PC-3 (cell line): ENCODE measurements around the gene RAET1L. TPM values are rescaled to one million over a fixed set of nuclear protein-coding genes. Genes with fewer than 3 reads are reported as not detected.
"Not testable (repeated sequence)": the region's sequence is repeated elsewhere in the genome, so short reads cannot be mapped to it uniquely, and the experiment has no call there.

ENCODE experiments used
- ATAC-seq: fragments of 200-7000 bp; cut with Tn5 transposase; 2 replicates; pipeline ENCODE4 v1.9.1; 2020; ENCODE audit warnings: mild to moderate bottlenecking, moderate library complexity
- BruUV-seq: library from RNA; stranded (reverse); fragments of 400-500 nt; replicated peaks from 2 replicates; lab custom pipeline; 2021; lab: Mats Ljungman, UMichigan
- CTCF ChIA-PET: fragments of 300-600 bp; sonication (Branson Sonifier 250); formaldehyde crosslinking; loops from one replicate; lab custom pipeline; 2022; ENCODE audit warnings: antibody characterized with exemption; lab: Charles Lee
- POLR2A ChIA-PET: fragments of 300-600 bp; sonication (Branson Sonifier 250); formaldehyde crosslinking; loops from one replicate; lab custom pipeline; 2022; ENCODE audit warnings: antibody characterized with exemption; ENCODE audit not compliant: unreplicated experiment; lab: Charles Lee
- DNase-seq: peaks from one replicate; pipeline ENCODE4 v3.0.0-alpha.2; 2015
- H2AFZ ChIP-seq: fragments of 300-600 bp; sonication (generic); 2 replicates; pipeline ENCODE4 v1.6.0; 2016; ENCODE audit warnings: antibody characterized with exemption, low read length
- H3F3A ChIP-seq: fragments of 300-600 bp; sonication (generic); one replicate; pipeline ENCODE4 v1.6.0; 2017; ENCODE audit warnings: antibody characterized with exemption, low read length, control low read depth, mild to moderate bottlenecking; ENCODE audit not compliant: unreplicated experiment
- H3K27ac ChIP-seq: fragments of 300-600 bp; sonication (generic); 2 replicates; pipeline ENCODE4 v1.5.1; 2016; ENCODE audit warnings: mild to moderate bottlenecking, low read length
- H3K27me3 ChIP-seq: fragments of 300-600 bp; sonication (generic); 2 replicates; pipeline ENCODE4 v1.6.1; 2016; ENCODE audit warnings: low read length, mixed read lengths
- H3K36me3 ChIP-seq: fragments of 300-600 bp; sonication (generic); 2 replicates; pipeline ENCODE4 v1.6.1; 2016; ENCODE audit warnings: low read depth, mixed run types, low read length, mixed read lengths
- H3K4me1 ChIP-seq: fragments of 300-600 bp; sonication (generic); 2 replicates; pipeline ENCODE4 v1.5.1; 2016; ENCODE audit warnings: low read length; ENCODE audit not compliant: insufficient read depth
- H3K4me2 ChIP-seq: fragments of 300-600 bp; sonication (generic); 2 replicates; pipeline ENCODE4 v1.6.0; 2016; ENCODE audit warnings: low read length
- H3K4me3 ChIP-seq: fragments of 300-600 bp; sonication (generic); 2 replicates; pipeline ENCODE4 v1.5.1; 2016; ENCODE audit warnings: mild to moderate bottlenecking, low read length, mixed read lengths
- H3K79me2 ChIP-seq: fragments of 300-600 bp; sonication (generic); 2 replicates; pipeline ENCODE4 v1.6.1; 2017; ENCODE audit warnings: low read length, mixed read lengths
- H3K9ac ChIP-seq: fragments of 300-600 bp; sonication (generic); 2 replicates; pipeline ENCODE4 v1.6.0; 2016; ENCODE audit warnings: mild to moderate bottlenecking, low read length
- H3K9me2 ChIP-seq: fragments of 300-600 bp; sonication (generic); replicated peaks from 2 replicates; pipeline ENCODE4 v1.6.1; 2016; ENCODE audit warnings: mixed run types, low read length, mixed read lengths
- H3K9me3 ChIP-seq: fragments of 300-600 bp; sonication (generic); 2 replicates; pipeline ENCODE4 v1.6.1; 2016; ENCODE audit warnings: low read length, mixed read lengths
- H4K20me1 ChIP-seq: fragments of 300-600 bp; sonication (generic); 2 replicates; pipeline ENCODE4 v1.6.1; 2016; ENCODE audit warnings: low read length, mixed read lengths
- EZH2 ChIP-seq: fragments of 300-600 bp; sonication (generic); IDR thresholded peaks from one replicate; pipeline ENCODE4 v1.6.1; 2017; ENCODE audit warnings: antibody characterized with exemption, mild to moderate bottlenecking, low read length; ENCODE audit not compliant: unreplicated experiment
- EZH2phosphoT487 ChIP-seq: fragments of 300-600 bp; sonication (generic); IDR thresholded peaks from 2 replicates; pipeline ENCODE4 v1.6.1; 2018; ENCODE audit warnings: mild to moderate bottlenecking, antibody characterized with exemption, low read length, borderline replicate concordance
- intact Hi-C: fragments of 100-400 bp; cut with micrococcal nuclease; formaldehyde crosslinking; loops from 2 replicates; pipeline ENCODE4 v1.9.0; 2023
- total RNA-seq: library from RNA; depleted of rRNA; stranded (reverse); fragments of >200 nt; gene quantifications from 2 replicates; pipeline ENCODE4 v1.2.3, GENCODE V29; 2014
- TF ChIP-seq, protein P1 (sequence below): fragments of 300-600 bp; sonication (generic); conservative IDR thresholded peaks from 2 replicates; pipeline ENCODE4 v1.5.1; 2017; ENCODE audit warnings: antibody characterized with exemption, low read depth, mild to moderate bottlenecking, low read length

Gene RAET1L
- total RNA-seq, 1 experiment from 2014 or later = 3.6 TPM

DNA sequence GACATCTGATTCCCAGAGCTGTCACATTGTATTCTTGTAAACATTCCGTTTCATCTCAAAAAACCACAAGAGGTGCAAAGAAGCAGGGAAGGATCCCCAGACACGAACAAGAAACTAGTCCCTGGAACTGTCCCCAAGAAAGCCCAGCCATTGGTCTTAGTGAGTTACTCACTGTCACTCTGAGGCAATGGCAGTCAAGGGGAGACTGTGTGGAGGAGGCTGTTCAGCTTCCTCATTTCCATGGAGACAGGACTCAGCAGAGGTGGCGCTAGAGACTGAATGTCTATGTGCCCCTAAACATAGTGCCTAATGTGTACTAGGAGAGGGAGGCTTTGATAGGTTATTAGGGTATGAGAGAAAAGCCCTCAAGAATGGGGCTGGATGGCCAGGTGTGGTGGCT lies 50.5 kb downstream of the RAET1L start:
- no peak overlapping the region for H3K4me3 ChIP-seq
- CTCF ChIA-PET = no interaction called here

DNA sequence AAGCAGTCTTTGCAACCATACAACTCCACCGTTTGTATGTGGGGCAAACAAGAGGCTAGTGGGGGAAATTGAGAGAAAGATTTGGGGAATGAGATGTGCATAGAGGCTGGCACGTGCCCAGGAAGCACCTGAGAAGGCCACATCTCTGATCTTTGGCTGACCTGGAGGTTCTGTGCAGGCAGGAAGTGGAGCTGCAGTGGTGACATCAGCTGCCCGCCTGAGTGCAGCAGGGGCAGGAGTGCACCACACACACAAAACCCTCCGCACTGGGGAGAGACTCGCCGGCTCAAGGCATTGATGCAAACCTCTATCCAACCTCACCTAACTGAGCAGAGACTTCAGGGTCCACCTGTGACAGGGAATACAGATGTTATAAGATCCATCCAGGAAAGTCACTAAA lies 50.9 kb downstream of the RAET1L start:
- intact Hi-C loops = not testable (repeated sequence)

More for the DNA sequence above, 50.5 kb downstream of the RAET1L start:
- Histone ChIP-seq H3K9me3 (no peaks in the 10 kb centered on the region), H3K36me3 (no peaks in the 10 kb centered on the region), H2AFZ (no peak overlapping the region), H3K4me1 (no peaks in the 10 kb centered on the region), H3K27ac (no peak overlapping the region), H3K9me2 (no peaks in the 10 kb centered on the region), H3F3A (no peaks in the 10 kb centered on the region), H3K9ac (no peak overlapping the region), H4K20me1 (no peaks in the 10 kb centered on the region), H3K4me2 (no peak overlapping the region), H3K27me3 (no peaks in the 10 kb centered on the region), H3K79me2 (no peaks in the 10 kb centered on the region)
- TF ChIP-seq, protein P1, sequence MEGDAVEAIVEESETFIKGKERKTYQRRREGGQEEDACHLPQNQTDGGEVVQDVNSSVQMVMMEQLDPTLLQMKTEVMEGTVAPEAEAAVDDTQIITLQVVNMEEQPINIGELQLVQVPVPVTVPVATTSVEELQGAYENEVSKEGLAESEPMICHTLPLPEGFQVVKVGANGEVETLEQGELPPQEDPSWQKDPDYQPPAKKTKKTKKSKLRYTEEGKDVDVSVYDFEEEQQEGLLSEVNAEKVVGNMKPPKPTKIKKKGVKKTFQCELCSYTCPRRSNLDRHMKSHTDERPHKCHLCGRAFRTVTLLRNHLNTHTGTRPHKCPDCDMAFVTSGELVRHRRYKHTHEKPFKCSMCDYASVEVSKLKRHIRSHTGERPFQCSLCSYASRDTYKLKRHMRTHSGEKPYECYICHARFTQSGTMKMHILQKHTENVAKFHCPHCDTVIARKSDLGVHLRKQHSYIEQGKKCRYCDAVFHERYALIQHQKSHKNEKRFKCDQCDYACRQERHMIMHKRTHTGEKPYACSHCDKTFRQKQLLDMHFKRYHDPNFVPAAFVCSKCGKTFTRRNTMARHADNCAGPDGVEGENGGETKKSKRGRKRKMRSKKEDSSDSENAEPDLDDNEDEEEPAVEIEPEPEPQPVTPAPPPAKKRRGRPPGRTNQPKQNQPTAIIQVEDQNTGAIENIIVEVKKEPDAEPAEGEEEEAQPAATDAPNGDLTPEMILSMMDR = no peak
- TF ChIP-seq EZH2 = no peak
- no peak for TF ChIP-seq EZH2phosphoT487
- ATAC-seq (no peak), DNase-seq (no peak)
- intact Hi-C loops = no loop called here
- POLR2A ChIA-PET = no interaction called here
- BruUV-seq = no TSS peak

DNA sequence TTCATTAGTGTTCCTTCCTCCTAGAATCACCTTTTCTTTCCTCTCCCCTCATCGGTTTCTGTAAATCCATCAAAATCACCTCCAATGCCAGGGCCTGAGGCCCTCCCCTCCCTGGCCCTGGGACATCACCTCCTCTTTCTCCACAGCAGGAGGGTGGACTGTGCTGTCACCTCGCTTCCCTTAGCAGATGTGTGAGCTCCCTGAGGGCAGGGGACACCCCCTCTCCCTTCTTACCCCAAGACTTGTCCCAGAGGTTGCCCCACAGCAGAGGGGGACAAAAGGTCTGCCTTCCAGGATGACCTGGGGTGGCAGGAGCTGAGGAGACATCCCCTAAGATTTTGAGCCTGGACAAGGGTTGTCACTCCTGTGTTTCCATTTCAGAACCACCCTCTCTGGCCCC lies 55.7 kb downstream of the RAET1L start:
- H4K20me1 ChIP-seq = no peaks in the 10 kb centered on the region
- POLR2A ChIA-PET = no interaction called here
- CTCF ChIA-PET = no interaction called here
- intact Hi-C loops = no loop called here
- no peak overlapping the region for H2AFZ ChIP-seq
- H3K79me2 ChIP-seq = no peaks in the 10 kb centered on the region
- H3K36me3 ChIP-seq = no peaks in the 10 kb centered on the region
- no peak for ATAC-seq
- H3F3A ChIP-seq = no peaks in the 10 kb centered on the region
- no TSS peak for BruUV-seq
- H3K4me3 ChIP-seq = no peak overlapping the region
- no peaks in the 10 kb centered on the region for H3K9me3 ChIP-seq
- H3K27me3 ChIP-seq = no peaks in the 10 kb centered on the region
- H3K9me2 ChIP-seq = no peaks in the 10 kb centered on the region
- no peak overlapping the region for H3K4me2 ChIP-seq
- H3K4me1 ChIP-seq = no peaks in the 10 kb centered on the region
- no peak for DNase-seq
- TF ChIP-seq, protein P1 = no peak
- TF ChIP-seq EZH2 (no peak), EZH2phosphoT487 (no peak)
- no peak overlapping the region for H3K9ac ChIP-seq
- H3K27ac ChIP-seq = no peak overlapping the region

More for the DNA sequence above, 50.9 kb downstream of the RAET1L start:
- H3K4me3 ChIP-seq, BruUV-seq, H3K27ac ChIP-seq, H3F3A ChIP-seq, H2AFZ ChIP-seq, H3K4me1 ChIP-seq, H3K36me3 ChIP-seq, H3K4me2 ChIP-seq, H3K27me3 ChIP-seq, H3K9me2 ChIP-seq, H4K20me1 ChIP-seq, H3K9me3 ChIP-seq, CTCF ChIA-PET, DNase-seq, ATAC-seq, H3K9ac ChIP-seq, H3K79me2 ChIP-seq, POLR2A ChIA-PET: not testable (repeated sequence)

DNA sequence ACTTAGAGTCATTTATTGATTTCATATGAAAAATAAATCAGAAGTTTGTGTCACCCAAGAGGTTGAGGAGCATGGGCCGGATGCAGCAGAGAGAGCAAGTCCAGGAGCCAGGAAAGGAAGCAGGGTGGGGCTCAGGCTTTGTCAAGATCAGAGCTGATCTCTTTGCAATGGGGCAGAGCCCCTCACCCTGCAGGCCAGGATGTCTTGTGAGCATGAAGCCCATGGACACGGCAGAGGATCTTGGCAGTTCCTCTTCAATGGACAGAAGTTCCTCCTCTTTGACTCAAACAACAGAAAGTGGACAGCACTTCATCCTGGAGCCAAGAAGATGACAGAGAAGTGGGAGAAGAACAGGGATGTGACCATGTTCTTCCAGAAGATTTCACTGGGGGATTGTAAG lies 56.4 kb downstream of the RAET1L start:
- H3K79me2 ChIP-seq, H3F3A ChIP-seq, H3K27ac ChIP-seq, H3K4me2 ChIP-seq, H4K20me1 ChIP-seq, H3K9ac ChIP-seq, H3K27me3 ChIP-seq, H3K4me1 ChIP-seq, BruUV-seq, DNase-seq, H3K9me3 ChIP-seq, POLR2A ChIA-PET, H3K4me3 ChIP-seq, H2AFZ ChIP-seq, CTCF ChIA-PET, H3K9me2 ChIP-seq, ATAC-seq, intact Hi-C loops, H3K36me3 ChIP-seq: not testable (repeated sequence)
